Osteoblast (primary cell): ENCODE results near the gene H6PD. TPM values are rescaled to one million over a fixed set of nuclear protein-coding genes. Genes with fewer than 3 reads are reported as not detected.
A peak's percentile ranks its signal among the peaks of the same experiment; 100 is the strongest.

Experiments
- DNase-seq: peaks from one replicate; pipeline ENCODE4 v3.0.0; 2011; ENCODE audit warnings: low spot score, mixed read lengths; ENCODE audit not compliant: insufficient read length; ENCODE audit errors: missing footprints
- H2AFZ ChIP-seq: 2 replicates; pipeline ENCODE4 v1.6.0; 2011; ENCODE audit warnings: mild to moderate bottlenecking, low read length
- H3K27ac ChIP-seq: 2 replicates; pipeline ENCODE4 v1.5.1; 2011; ENCODE audit warnings: mild to moderate bottlenecking, low read depth, low read length, moderate library complexity
- H3K27me3 ChIP-seq: 2 replicates; pipeline ENCODE4 v1.6.0; 2012; ENCODE audit warnings: mild to moderate bottlenecking, control low read depth, inconsistent platforms, low read length, moderate library complexity; ENCODE audit not compliant: insufficient read depth
- H3K36me3 ChIP-seq: 2 replicates; pipeline ENCODE4 v1.5.1; 2011; ENCODE audit warnings: mild to moderate bottlenecking, low read length, control low read depth, moderate library complexity; ENCODE audit not compliant: insufficient read depth
- H3K4me1 ChIP-seq: 2 replicates; pipeline ENCODE4 v1.5.1; 2011; ENCODE audit warnings: mild to moderate bottlenecking, low read length, control low read depth, moderate library complexity; ENCODE audit not compliant: insufficient read depth
- H3K4me2 ChIP-seq: 2 replicates; pipeline ENCODE4 v1.6.0; 2011; ENCODE audit warnings: mild to moderate bottlenecking, low read length; ENCODE audit not compliant: insufficient read depth
- H3K4me3 ChIP-seq: fragments of 200-600 bp; sonication (generic); 3 replicates; pipeline ENCODE4 v1.5.1; 2012; ENCODE audit warnings: mild to moderate bottlenecking, low read length, inconsistent platforms; ENCODE audit not compliant: insufficient read depth
- H3K79me2 ChIP-seq: 2 replicates; pipeline ENCODE4 v1.6.0; 2012; ENCODE audit warnings: mild to moderate bottlenecking, low read length, control low read depth, inconsistent platforms; ENCODE audit not compliant: insufficient read depth
- H3K9me3 ChIP-seq: 2 replicates; pipeline ENCODE4 v1.5.1; 2011; ENCODE audit warnings: low read depth, low read length, control low read depth
- H4K20me1 ChIP-seq: 2 replicates; pipeline ENCODE4 v1.6.0; 2012; ENCODE audit warnings: mild to moderate bottlenecking, low read length, control low read depth; ENCODE audit not compliant: insufficient read depth
- CTCF ChIP-seq: IDR thresholded peaks from 2 replicates; pipeline ENCODE4 v1.5.1; 2011; ENCODE audit warnings: mild to moderate bottlenecking, low read depth, low read length, moderate library complexity; ENCODE audit errors: extremely low read depth
- total RNA-seq: library from RNA; depleted of rRNA; stranded (reverse); fragments of >200 nt; gene quantifications from 2 replicates; pipeline ENCODE4 v1.2.3, GENCODE V29; 2012

Gene H6PD
- total RNA-seq, 1 donor, result 51.4 TPM

GRCh38 chr1:9306006-9306405, 71.4 kb downstream of the H6PD start:
- no peak for TF ChIP-seq CTCF
- no peak overlapping the region for H3K27ac ChIP-seq
- no peak overlapping the region for H2AFZ ChIP-seq
- H3K4me1 ChIP-seq, result peaks cover 17% of the 10 kb centered on the region
- H3K36me3 ChIP-seq, result no peaks in the 10 kb centered on the region
- no peaks in the 10 kb centered on the region for H3K27me3 ChIP-seq
- no peak overlapping the region for H3K4me3 ChIP-seq
- H3K9me3 ChIP-seq, result no peaks in the 10 kb centered on the region
- H3K79me2 ChIP-seq, result peaks cover 96% of the 10 kb centered on the region
- H3K4me2 ChIP-seq, result no peak overlapping the region
- peak; percentile 4 for DNase-seq
- peaks cover 85% of the 10 kb centered on the region for H4K20me1 ChIP-seq

- peak; percentile 32 for DNase-seq
- Histone ChIP-seq H4K20me1 (peaks cover 88% of the 10 kb centered on the region), H3K9me3 (no peaks in the 10 kb centered on the region), H3K27me3 (no peaks in the 10 kb centered on the region), H3K4me1 (peaks cover 14% of the 10 kb centered on the region), H3K36me3 (no peaks in the 10 kb centered on the region), H3K4me2 (no peak overlapping the region), H3K79me2 (peaks cover 95% of the 10 kb centered on the region), H3K27ac (no peak overlapping the region), H3K4me3 (no peak overlapping the region), H2AFZ (no peak overlapping the region)
- no peak for TF ChIP-seq CTCF
These were observed 72.7 kb downstream of the H6PD start for GRCh38 chr1:9307303-9307702.

GRCh38 chr1:9308236-9308785, 73.7 kb downstream of the H6PD start:
- Histone ChIP-seq H2AFZ (no peak overlapping the region), H3K4me3 (no peak overlapping the region), H3K4me2 (no peak overlapping the region), H3K9me3 (no peaks in the 10 kb centered on the region), H3K36me3 (no peaks in the 10 kb centered on the region), H4K20me1 (peaks cover 86% of the 10 kb centered on the region), H3K27me3 (no peaks in the 10 kb centered on the region), H3K79me2 (peaks cover 94% of the 10 kb centered on the region), H3K27ac (no peak overlapping the region), H3K4me1 (peaks cover 4% of the 10 kb centered on the region)
- DNase-seq, result peak; percentile 46
- TF ChIP-seq CTCF, result no peak

- no peak overlapping the region for H3K4me3 ChIP-seq
- DNase-seq, result peak; percentile 15
- no peak for TF ChIP-seq CTCF
- H2AFZ ChIP-seq, result no peak overlapping the region
- no peaks in the 10 kb centered on the region for H3K4me1 ChIP-seq
- peaks cover 79% of the 10 kb centered on the region for H4K20me1 ChIP-seq
- no peaks in the 10 kb centered on the region for H3K36me3 ChIP-seq
- H3K9me3 ChIP-seq, result no peaks in the 10 kb centered on the region
- no peak overlapping the region for H3K4me2 ChIP-seq
- H3K79me2 ChIP-seq, result peaks cover 94% of the 10 kb centered on the region
- H3K27ac ChIP-seq, result no peak overlapping the region
- H3K27me3 ChIP-seq, result no peaks in the 10 kb centered on the region
These were observed 74.5 kb downstream of the H6PD start for GRCh38 chr1:9309080-9309479.
